NCI-H146 treated with DMSO at 0.1 percent for 48 hours (cell line): ENCODE results near the gene ARHGEF4.

Experiments used
- DNase-seq: peaks from one replicate; lab custom pipeline; 2025; ENCODE audit not compliant: unreplicated experiment; lab: John Stamatoyannopoulos, UW

ARHGEF4 gene

GRCh38 chr2:131045286-131046027 is 208.7 kb downstream of the ARHGEF4 start:
- DNase-seq, result no peak

- no peak for DNase-seq
These were observed 209.6 kb downstream of the ARHGEF4 start for GRCh38 chr2:131046028-131046917.

- no peak for DNase-seq
These were observed 210.4 kb downstream of the ARHGEF4 start for GRCh38 chr2:131046918-131047652.

GRCh38 chr2:131047920-131048560 is 211.3 kb downstream of the ARHGEF4 start:
- no peak for DNase-seq

GRCh38 chr2:131048641-131049040 is 211.9 kb downstream of the ARHGEF4 start:
- DNase-seq, result no peak

GRCh38 chr2:131049150-131049718 is 212.5 kb downstream of the ARHGEF4 start:
- DNase-seq, result no peak

GRCh38 chr2:131050896-131051295 is 214.2 kb downstream of the ARHGEF4 start:
- no peak for DNase-seq

GRCh38 chr2:131052741-131053263 is 216.1 kb downstream of the ARHGEF4 start:
- no peak for DNase-seq

- no peak for DNase-seq
These were observed 217.8 kb downstream of the ARHGEF4 start for GRCh38 chr2:131054488-131054887.

GRCh38 chr2:131055169-131056065 is 218.7 kb downstream of the ARHGEF4 start:
- no peak for DNase-seq

GRCh38 chr2:131056204-131056931 is 219.7 kb downstream of the ARHGEF4 start:
- DNase-seq, result no peak

- no peak for DNase-seq
These were observed 220.2 kb downstream of the ARHGEF4 start for GRCh38 chr2:131056932-131057287.

- DNase-seq, result no peak
These were observed 221.6 kb downstream of the ARHGEF4 start for GRCh38 chr2:131058214-131058843.

- DNase-seq, result no peak
These were observed 222.2 kb downstream of the ARHGEF4 start for GRCh38 chr2:131058920-131059319.

GRCh38 chr2:131063501-131064283 is 227.0 kb downstream of the ARHGEF4 start:
- no peak for DNase-seq

- DNase-seq, result no peak
These were observed 228.1 kb downstream of the ARHGEF4 start for GRCh38 chr2:131064589-131065512.
